Kidney (tissue), 14 donors: ENCODE measurements around the gene HHAT. TPM values are rescaled to one million over a fixed set of nuclear protein-coding genes. Genes with fewer than 3 reads are reported as not detected.

Source experiments
- DNase-seq, 5 donors: peaks; one replicate each; pipeline ENCODE4 v3.0.0-alpha.2; 2013 to 2020
- FAIRE-seq: peaks from 2 replicates; lab custom pipeline; 2012; peaks lifted over from hg19 to GRCh38; lab: Jason Lieb, UNC
- H3K27ac ChIP-seq, 2 donors: one replicate each; pipeline ENCODE4 v1.7.0; 2013; ENCODE audit warnings: low read depth in 2 of 2, low read length in 2 of 2, inconsistent platforms in 1 of 2
- H3K27me3 ChIP-seq: one replicate; pipeline ENCODE4 v1.7.1; 2013; ENCODE audit warnings: low read length, inconsistent platforms; ENCODE audit not compliant: control insufficient read depth, insufficient read depth
- H3K36me3 ChIP-seq, 3 donors: one replicate each; pipeline versions ENCODE4 v1.7.0 to v1.7.1; 2013; ENCODE audit warnings: low read length in 3 of 3, control low read depth in 1 of 3, inconsistent platforms in 1 of 3; ENCODE audit not compliant: insufficient read depth in 3 of 3, control insufficient read depth in 2 of 3
- H3K4me1 ChIP-seq, 3 donors: one replicate each; pipeline versions ENCODE4 v1.7.0 to v1.7.1; 2013; ENCODE audit warnings: low read length in 3 of 3, inconsistent platforms in 1 of 3, low read depth in 1 of 3; ENCODE audit not compliant: control insufficient read depth in 2 of 3, insufficient read depth in 2 of 3
- H3K4me3 ChIP-seq, 3 donors: one replicate each; pipeline versions ENCODE4 v1.7.0 to v1.8.1; 2013; ENCODE audit warnings: low read length in 3 of 3, control low read depth in 1 of 3, inconsistent platforms in 1 of 3
- H3K9ac ChIP-seq, 3 donors: one replicate each; pipeline versions ENCODE4 v1.7.0 to v1.7.1; 2013; ENCODE audit warnings: low read length in 3 of 3, control low read depth in 1 of 3, inconsistent platforms in 1 of 3
- H3K9me3 ChIP-seq, 3 donors: one replicate each; pipeline versions ENCODE4 v1.7.0 to v1.7.1; 2013; ENCODE audit warnings: low read length in 3 of 3, control low read depth in 1 of 3, inconsistent platforms in 1 of 3; ENCODE audit not compliant: control insufficient read depth in 2 of 3, insufficient read depth in 1 of 3
- CTCF ChIP-seq: IDR thresholded peaks from 3 replicates; pipeline ENCODE4 v1.5.1; 2012; ENCODE audit warnings: mild to moderate bottlenecking, moderate library complexity, borderline replicate concordance; ENCODE audit not compliant: insufficient read depth; ENCODE audit errors: extremely low read depth
- intact Hi-C: fragments of 100-400 bp; cut with DNase I; formaldehyde crosslinking; loops from one replicate; pipeline ENCODE4 v1.11.1; 2022
- polyA plus RNA-seq: library from polyadenylated mRNA; stranded (reverse); fragments of 350-450 nt; fragmentation: Illumina TruSeq; extraction: RNeasy Lipid Tissue Mini Kit (QIAGEN cat#74804); gene quantifications from one replicate; pipeline ENCODE4 v1.2.3, GENCODE V29; 2014; ENCODE audit warnings: low read depth, low replicate concordance; ENCODE audit not compliant: insufficient read depth
- total RNA-seq: library from RNA; stranded (reverse); fragmentation: NEBNext Ultra II Directional; extraction: Animal tissue kit (Norgen Biotek cat#: 25700); gene quantifications from one replicate; pipeline ENCODE4 v1.2.1, GENCODE V29; 2021
- donor health status: control.
- donor health status: control.
- donor health status: control.
- donor health status: control.
- donor health status: control.
- donor health status: DM: yes; HTN: yes; CAD: no.
- donor health status: Normal renal cell carcinoma (clear cell type).

Gene HHAT
- total and polyA plus RNA-seq, 2 donors from 2014 or later = 5.5 to 9.7 TPM

- Histone ChIP-seq H3K36me3 (no peaks in the 10 kb centered on the region), H3K4me3 (no peak overlapping the region), H3K4me1 (no peaks in the 10 kb centered on the region), H3K27me3 (no peaks in the 10 kb centered on the region), H3K9ac (no peak overlapping the region), H3K9me3 (no peaks in the 10 kb centered on the region), H3K27ac (no peak overlapping the region)
- no peak for TF ChIP-seq CTCF
- no peak for FAIRE-seq
- intact Hi-C loops = no loop called here
- DNase-seq = peak in 1 of 5 donors; percentile 11
Measured at GRCh38 chr1:210525716-210526454, 197.2 kb downstream of the HHAT start.

GRCh38 chr1:210527091-210527490 is 198.4 kb downstream of the HHAT start:
- no peak for DNase-seq
- no peak for FAIRE-seq
- Histone ChIP-seq H3K4me3 (no peak overlapping the region), H3K9ac (no peak overlapping the region), H3K9me3 (no peaks in the 10 kb centered on the region), H3K4me1 (no peaks in the 10 kb centered on the region), H3K27me3 (no peaks in the 10 kb centered on the region), H3K36me3 (no peaks in the 10 kb centered on the region), H3K27ac (no peak overlapping the region)
- no peak for TF ChIP-seq CTCF
- intact Hi-C loops = no loop called here

- Histone ChIP-seq H3K36me3 (no peaks in the 10 kb centered on the region), H3K4me1 (no peaks in the 10 kb centered on the region), H3K27me3 (no peaks in the 10 kb centered on the region), H3K4me3 (no peak overlapping the region), H3K9me3 (no peaks in the 10 kb centered on the region), H3K27ac (no peak overlapping the region), H3K9ac (no peak overlapping the region)
- intact Hi-C loops = no loop called here
- no peak for DNase-seq
- TF ChIP-seq CTCF = no peak
- FAIRE-seq = no peak
Measured at GRCh38 chr1:210531475-210532222, 202.9 kb downstream of the HHAT start.
